GM19324 (cell line): ENCODE measurements around the gene PRKAR2A.

Experiments used
- ATAC-seq: cut with Tn5 transposase; IDR thresholded peaks from one replicate; pipeline ENCODE4 v1.9.1; 2021; ENCODE audit warnings: mild to moderate bottlenecking, moderate library complexity; ENCODE audit not compliant: unreplicated experiment, low FRiP score

PRKAR2A gene

DNA sequence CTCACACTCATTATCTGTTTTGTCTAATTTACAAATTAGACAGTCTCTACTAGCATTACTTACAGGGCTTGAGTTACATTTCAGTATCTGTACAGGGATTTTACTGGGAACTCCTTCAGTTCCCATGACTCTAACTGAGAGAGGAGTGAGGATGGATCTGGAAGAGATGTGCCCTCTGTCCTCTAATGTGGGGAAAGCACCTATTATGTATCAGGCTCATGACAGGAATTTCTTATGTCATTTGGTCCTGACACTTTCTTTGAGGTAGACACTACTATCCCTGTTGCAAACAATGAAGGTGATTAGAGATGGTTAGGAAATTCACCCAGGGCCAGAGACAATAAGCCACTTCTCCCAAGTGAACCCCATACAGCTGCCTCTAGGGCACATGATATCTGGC, 151.1 kb downstream of the PRKAR2A start:
- no peak for ATAC-seq
